Ishikawa (cell line): Measurements from ENCODE around the gene UBN1.

Source experiments
- CEBPB ChIP-seq: IDR thresholded peaks from 2 replicates; pipeline ENCODE4 v1.6.1; 2012
- CREB1 ChIP-seq: IDR thresholded peaks from 2 replicates; pipeline ENCODE4 v1.6.1; 2012; ENCODE audit warnings: low read depth
- EGR1 ChIP-seq: IDR thresholded peaks from 2 replicates; pipeline ENCODE4 v1.6.1; 2012
- EP300 ChIP-seq: IDR thresholded peaks from 2 replicates; pipeline ENCODE4 v1.6.1; 2012; ENCODE audit warnings: borderline replicate concordance
- FOXM1 ChIP-seq: IDR thresholded peaks from 2 replicates; pipeline ENCODE4 v1.6.1; 2012; ENCODE audit warnings: low read depth, borderline replicate concordance
- MAX ChIP-seq: IDR thresholded peaks from 2 replicates; pipeline ENCODE4 v1.6.1; 2012
- NFIC ChIP-seq: IDR thresholded peaks from 2 replicates; pipeline ENCODE4 v1.6.1; 2012
- RAD21 ChIP-seq: IDR thresholded peaks from 2 replicates; pipeline ENCODE4 v1.6.1; 2012; ENCODE audit warnings: low read depth
- REST ChIP-seq: IDR thresholded peaks from 2 replicates; pipeline ENCODE4 v1.6.1; 2012; ENCODE audit warnings: low read depth, mild to moderate bottlenecking
- TAF1 ChIP-seq: IDR thresholded peaks from 2 replicates; pipeline ENCODE4 v1.6.1; 2012; ENCODE audit warnings: low read depth, mild to moderate bottlenecking
- TCF12 ChIP-seq: IDR thresholded peaks from 2 replicates; pipeline ENCODE4 v1.6.1; 2012; ENCODE audit warnings: low read depth
- TEAD4 ChIP-seq: IDR thresholded peaks from 2 replicates; pipeline ENCODE4 v1.6.1; 2012
- USF1 ChIP-seq: IDR thresholded peaks from 2 replicates; pipeline ENCODE4 v1.6.1; 2012
- YY1 ChIP-seq: IDR thresholded peaks from 2 replicates; pipeline ENCODE4 v1.6.1; 2012; ENCODE audit warnings: low read depth
- ZBTB7A ChIP-seq: IDR thresholded peaks from 2 replicates; pipeline ENCODE4 v1.6.1; 2012; ENCODE audit warnings: low read depth

The UBN1 gene

GRCh38 chr16:4870138-4870671 lies 22.9 kb downstream of the UBN1 start:
- TF ChIP-seq CREB1 (no peak), TAF1 (no peak), ZBTB7A (no peak), TCF12 (no peak), FOXM1 (no peak), EGR1 (no peak), EP300 (no peak), REST (no peak), RAD21 (no peak), MAX (no peak), TEAD4 (no peak), USF1 (no peak), NFIC (no peak)

GRCh38 chr16:4871071-4871470 lies 23.8 kb downstream of the UBN1 start:
- TF ChIP-seq TEAD4 = no peak
- TF ChIP-seq REST = no peak
- TF ChIP-seq ZBTB7A = no peak
- TF ChIP-seq YY1 = no peak
- TF ChIP-seq FOXM1 = no peak
- no peak for TF ChIP-seq MAX
- no peak for TF ChIP-seq TCF12
- TF ChIP-seq RAD21 = no peak
- no peak for TF ChIP-seq CEBPB
- no peak for TF ChIP-seq NFIC

- TF ChIP-seq RAD21 (no peak), EP300 (no peak), MAX (no peak), EGR1 (no peak), TCF12 (no peak), CREB1 (no peak), TEAD4 (no peak)
Measured at GRCh38 chr16:4873091-4873490, 25.8 kb downstream of the UBN1 start.

GRCh38 chr16:4874666-4875065 lies 27.4 kb downstream of the UBN1 start:
- TF ChIP-seq MAX (no peak), TCF12 (no peak), USF1 (no peak), FOXM1 (no peak), CEBPB (no peak), CREB1 (no peak), EP300 (no peak), REST (no peak), TAF1 (no peak), RAD21 (no peak), NFIC (no peak), EGR1 (no peak), TEAD4 (no peak), ZBTB7A (no peak), YY1 (no peak)
